NCI-H2196 treated with DMSO at 0.1 percent for 48 hours (cell line): ENCODE data around the gene FAAP20.

ENCODE experiments used
- DNase-seq: peaks from one replicate; lab custom pipeline; 2025; ENCODE audit not compliant: unreplicated experiment; lab: John Stamatoyannopoulos, UW

FAAP20 gene, protein sequence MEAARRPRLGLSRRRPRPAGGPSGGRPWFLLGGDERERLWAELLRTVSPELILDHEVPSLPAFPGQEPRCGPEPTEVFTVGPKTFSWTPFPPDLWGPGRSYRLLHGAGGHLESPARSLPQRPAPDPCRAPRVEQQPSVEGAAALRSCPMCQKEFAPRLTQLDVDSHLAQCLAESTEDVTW

GRCh38 chr1:2194319-2194897 lies at the start of gene FAAP20:
TSS of gene FAAP20 (minus strand) at chr1:2194772. CDS start at chr1:2194749, 23 bp downstream.
- DNase-seq = peak; percentile 71

GRCh38 chr1:2242814-2243725 lies 48.5 kb upstream of the FAAP20 start:
- no peak for DNase-seq

DNA sequence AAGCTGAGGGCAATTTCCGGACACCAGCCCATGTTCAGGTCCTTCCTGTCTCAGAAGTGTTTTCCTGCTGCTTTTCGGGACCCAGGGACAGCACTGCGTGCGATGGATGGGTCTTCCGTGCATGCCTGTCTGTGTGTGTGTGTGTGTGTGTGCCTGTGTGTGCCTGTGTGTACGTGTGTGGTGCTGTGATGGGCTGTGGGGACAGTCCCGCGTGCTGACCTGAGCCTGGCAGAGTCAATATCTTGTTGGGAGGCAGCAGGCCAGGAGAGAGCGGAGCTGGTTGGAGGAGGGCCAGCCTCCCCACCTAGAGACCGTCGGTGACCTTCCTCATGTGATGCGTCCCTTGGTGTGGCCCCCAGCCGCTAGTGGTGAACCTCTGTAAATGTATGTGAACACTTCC lies 47.2 kb upstream of the FAAP20 start:
- no peak for DNase-seq

DNA sequence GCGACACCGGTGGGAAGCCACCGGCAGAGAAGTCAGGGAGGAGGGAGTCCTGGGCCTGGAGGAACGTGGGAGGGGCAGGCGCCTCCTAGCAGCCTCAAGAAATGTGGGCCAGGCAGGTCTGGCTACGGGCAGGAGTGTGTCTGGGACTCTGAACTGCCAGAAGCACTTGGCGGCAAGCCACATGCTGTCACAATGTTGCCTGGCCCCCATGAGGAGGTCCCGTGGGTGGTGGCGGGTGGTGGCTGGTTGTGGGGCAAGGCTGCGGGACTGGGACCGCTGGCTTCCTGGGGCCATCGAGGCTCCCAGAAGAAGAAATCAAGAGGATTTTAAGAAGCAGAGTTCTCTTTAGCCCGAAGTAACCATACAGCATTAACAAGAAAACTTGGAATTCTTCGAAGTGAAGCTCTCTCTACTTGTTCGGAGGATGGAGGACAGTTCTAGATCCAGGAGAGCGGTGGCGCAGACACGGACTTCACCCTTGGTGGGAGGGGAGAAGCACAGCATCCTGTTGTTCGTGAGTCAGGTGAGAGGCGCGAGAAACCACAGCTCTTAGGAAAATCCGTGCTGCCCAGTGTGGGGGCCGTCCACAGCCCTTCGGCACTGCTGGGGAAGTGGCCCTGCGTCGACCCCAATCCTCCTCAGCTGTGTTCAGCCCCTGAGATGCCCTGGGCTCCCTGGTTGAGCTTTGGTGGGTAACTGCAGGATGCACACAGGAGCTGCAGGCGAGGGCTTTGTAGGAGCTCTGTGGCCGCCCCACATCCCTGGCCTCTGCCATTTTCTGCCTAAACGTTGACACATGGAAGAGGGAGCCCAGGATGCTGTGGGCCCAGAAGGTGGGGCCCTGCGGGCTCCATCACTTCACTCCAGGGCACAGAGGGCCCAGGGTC lies 45.9 kb upstream of the FAAP20 start:
- DNase-seq = no peak

DNA sequence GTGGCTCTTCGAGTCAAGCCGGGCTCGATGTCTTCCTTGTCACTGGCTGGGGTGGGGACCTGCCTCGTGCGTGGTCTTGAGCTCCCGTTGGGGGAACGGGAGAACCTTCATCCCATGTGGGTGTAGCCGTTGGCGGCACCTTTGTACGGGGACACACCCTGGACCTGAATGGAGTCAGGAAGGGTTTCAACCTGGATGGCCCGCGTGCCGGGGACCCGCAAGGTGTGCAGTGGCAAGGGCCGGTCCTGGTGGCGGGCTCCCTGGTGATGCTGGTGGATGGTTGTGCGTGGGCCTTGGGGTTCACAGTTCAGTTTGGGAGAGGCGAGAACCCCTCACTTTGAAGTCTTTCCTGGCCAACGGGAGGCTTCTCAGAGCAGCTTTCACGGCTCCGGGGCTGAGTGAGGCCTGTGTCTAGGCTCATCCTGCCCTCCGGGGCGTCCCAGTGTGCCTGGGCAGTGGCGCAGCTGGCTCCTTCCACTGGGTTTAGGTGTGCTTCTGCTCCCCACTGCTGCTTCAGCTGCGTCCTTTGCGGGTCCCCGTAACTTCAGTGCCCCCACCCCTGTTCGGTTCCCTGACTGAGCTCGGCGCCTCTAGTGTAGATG lies 44.9 kb upstream of the FAAP20 start:
- DNase-seq = no peak

DNA sequence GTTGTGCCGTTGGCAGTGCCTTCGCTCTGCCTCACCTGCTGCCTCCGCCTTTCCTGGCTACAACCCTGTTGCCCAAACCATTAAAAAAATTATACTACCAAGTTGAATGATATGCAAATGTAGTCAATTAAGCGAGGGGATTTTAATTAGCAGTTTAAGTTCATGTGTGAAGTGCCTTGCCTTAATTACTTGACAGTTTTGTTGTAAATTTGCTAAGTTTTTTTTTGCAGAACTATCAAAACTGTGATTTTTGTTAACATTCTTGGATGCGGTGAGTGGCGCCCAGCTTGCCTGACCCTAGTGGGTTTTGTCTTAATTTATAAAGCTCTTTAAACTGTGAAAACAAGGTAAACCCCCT lies 44.4 kb upstream of the FAAP20 start:
- DNase-seq = no peak

DNA sequence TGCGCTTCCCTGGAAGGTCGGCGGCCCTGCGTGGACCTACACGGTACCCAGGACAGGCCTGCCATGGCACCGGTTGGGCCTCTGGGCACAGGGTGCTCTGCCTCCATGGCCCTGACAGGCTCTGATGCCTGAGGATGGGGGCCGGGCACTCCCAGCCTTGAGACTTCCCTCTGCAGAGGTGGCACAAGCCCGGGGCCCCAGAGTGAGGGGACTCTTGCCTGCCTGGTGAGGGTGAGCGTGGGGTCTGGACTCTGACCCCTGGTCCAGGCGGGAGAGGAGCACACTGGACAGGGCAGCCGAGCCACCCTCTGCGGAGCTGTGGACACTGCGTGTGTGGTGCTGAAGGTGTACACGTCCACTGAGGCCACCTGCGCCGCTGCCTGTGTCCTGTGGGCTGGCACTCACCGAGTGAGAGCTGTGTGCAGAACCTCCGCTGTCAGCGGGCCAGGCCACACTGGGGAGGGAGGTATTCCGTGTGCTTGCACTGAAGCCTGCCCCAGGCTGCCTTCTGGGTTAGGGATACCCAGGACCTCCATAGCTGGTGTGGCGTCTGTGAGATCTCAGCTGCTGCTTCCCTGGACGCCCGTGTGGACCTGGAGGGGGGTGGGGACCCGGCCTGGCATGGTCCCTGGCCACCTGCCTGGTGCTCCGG lies 43.9 kb upstream of the FAAP20 start:
- no peak for DNase-seq

DNA sequence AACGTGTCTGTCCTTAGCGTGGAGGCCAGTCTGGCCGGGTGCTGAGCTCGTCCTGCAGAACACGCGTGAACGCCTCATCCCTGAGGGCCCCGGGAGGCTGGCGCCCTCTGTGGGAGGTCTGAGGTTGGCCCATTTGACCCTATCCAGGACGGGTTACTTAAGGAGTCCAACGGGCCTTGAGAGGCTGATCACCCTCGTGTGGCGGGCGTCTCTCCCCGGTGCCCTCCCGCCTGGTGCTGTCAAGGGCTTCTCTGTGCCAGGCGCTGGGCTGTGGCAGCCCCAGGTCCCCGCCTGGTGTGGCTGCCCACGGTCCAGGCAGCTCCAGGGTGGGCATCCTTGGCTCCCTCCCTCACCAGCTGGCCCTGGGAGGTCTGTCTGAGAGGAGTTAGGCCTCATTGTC lies 43.2 kb upstream of the FAAP20 start:
- no peak for DNase-seq

- no peak for DNase-seq
Measured at GRCh38 chr1:2236695-2237677, 42.4 kb upstream of the FAAP20 start.

- no peak for DNase-seq
Measured at GRCh38 chr1:2235300-2235998, 40.9 kb upstream of the FAAP20 start.

DNA sequence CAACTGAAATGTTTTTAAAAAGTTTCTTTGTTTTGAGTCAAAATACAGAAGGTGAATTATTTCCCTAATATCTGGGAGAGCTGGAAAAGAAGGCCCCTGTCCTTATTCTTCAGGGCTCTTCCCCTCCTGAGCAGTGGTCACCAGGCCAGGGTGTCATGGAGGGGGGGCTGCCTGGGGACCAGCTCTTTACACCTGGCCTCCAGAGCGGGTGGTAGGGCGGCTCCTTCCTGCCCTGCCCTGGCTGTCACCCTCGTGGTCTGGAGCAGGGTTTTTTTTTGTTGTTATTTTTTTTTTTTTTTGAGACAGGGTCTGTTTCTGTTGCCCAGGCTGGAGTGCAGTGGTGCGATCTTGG lies 40.2 kb upstream of the FAAP20 start:
- no peak for DNase-seq

DNA sequence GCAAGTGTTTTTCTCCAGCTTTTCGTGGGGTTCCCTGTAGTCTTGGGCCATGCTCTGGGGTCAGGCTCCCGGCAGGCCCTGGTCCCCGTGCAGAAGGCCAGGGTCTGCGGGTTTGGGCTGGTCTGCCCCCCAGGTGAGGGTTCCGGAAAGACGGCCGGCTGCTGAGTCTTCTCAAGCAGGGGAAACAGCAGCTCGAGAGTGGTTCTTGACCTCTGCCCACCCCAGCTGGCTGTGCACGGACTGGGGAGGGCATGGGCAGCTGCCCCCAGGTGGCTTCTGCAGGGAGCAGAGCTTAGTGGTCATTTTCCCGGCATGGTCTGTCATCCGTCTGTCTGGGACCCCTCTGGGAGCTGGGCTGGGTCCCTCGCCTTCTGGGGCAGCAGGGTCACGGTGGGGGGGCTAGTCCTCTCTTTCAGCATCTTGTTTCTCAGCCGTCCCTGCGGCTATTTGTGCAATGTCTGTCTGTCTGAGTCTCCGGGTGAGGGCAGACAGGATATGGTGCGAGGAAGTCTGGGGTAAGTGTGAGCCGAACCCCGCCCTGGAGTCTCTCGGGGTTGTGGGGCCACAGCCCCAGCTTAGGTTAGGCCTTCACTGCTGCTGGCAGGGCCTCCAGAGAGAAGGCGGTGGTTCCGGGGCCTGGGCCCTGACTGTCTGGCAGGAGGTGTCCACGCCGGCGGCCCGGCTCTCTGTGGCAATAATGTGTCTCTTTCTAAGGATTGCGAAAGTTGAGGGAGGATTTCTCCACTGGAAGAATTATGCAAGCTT lies 39.6 kb upstream of the FAAP20 start:
- no peak for DNase-seq

DNA sequence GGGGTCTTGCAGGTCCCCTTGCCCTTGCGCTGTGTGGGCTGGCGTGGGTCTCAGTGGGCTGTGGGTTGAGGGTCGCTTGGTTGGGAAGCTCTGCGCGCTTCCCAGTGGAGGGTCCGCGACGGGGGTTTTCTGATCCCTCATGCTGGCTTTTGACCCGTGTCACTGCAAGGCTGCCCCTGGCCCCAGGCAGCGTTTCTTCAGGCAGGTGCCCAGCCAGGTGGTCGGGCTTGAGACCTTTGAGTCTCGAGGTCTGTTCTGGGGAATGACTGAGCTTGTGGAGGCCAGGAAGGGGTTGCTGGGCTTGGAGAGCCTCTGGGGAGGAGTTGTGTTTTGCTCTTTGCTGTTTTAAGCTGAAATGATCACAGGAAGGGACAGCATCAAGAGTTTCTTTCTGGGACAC lies 38.9 kb upstream of the FAAP20 start:
- no peak for DNase-seq

GRCh38 chr1:2232916-2233438 lies 38.4 kb upstream of the FAAP20 start:
- no peak for DNase-seq

DNA sequence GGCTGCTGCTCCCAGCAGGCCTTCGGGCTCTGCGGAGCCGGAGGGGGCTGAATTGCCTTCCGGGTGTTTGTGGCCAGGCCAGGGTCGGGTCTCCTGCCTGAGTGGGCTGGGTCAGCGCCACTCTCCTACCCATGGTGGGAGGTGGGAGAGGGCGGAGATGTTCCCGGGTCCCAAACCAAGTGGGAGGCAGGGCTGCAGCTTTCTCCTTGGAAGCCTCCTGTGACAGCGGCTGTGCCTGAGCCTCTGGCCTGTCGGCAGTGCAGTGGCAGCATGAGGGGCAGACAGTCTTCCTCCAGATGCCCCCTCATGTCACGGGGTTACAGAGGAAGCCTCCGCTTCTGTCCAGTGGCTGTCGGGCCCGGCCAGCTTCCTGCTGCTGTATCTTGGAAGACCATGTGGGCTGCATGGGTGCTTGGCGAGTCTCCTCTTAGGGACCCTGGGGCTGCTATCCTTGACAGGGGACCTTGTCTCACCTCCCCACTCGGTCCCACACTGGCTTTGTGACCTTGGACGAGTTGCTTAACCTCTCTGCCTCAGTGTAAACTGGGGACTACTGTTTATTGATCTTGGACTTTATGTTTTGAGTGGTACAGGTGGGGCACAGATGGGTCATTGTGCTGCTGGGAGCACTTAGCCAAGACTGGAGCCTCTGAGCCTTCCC lies 37.8 kb upstream of the FAAP20 start:
- DNase-seq = no peak

DNA sequence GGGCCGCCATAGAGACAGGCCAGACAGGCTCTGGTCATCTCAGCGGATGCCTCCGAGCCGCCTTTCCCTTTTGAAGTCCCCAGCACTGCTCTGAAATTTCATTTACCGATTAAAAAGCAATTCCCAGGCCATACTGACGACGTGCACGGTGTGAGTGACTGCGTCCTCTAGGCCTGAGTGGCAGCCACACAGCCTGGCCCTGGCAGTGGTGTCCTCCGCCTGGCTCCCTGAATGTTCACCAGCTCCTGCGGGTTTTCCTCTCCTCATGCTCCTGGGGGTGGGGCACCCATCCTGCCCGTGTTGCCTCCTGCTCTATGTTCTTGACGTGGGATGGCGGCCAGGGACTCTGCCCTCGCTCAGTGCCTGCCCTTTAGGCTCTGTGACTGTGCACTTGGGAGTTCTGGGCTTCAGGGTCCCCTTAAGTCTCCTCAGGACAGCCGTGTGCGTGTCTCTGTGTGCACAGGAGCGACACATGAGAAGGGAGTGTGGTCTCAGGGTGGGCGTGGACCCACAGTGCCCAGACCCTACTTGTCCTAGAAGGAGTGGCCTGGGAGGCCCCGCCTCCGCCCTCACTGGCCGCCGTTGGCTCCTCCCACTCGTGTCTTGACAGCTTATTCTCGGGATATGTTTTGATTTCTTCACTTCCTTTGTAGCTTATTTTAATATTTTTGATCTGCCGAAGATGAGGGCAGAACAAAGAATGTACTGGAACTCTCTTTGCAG lies 37.1 kb upstream of the FAAP20 start:
- no peak for DNase-seq
